Mesendoderm (in vitro differentiated cells): Measurements from ENCODE around the gene TSKU.

ENCODE experiments used
- DNase-seq: peaks from one replicate; pipeline ENCODE4 v3.0.0; 2013
- H2AK5ac ChIP-seq: 2 replicates; pipeline ENCODE4 v1.6.1; 2013; ENCODE audit warnings: low read length, inconsistent platforms
- H2BK120ac ChIP-seq: 2 replicates; pipeline ENCODE4 v1.6.1; 2013; ENCODE audit warnings: low read depth, mild to moderate bottlenecking, low read length, moderate library complexity, mixed read lengths
- H2BK15ac ChIP-seq: replicated peaks from 2 replicates; pipeline ENCODE4 v1.6.1; 2013; ENCODE audit warnings: low read depth, mild to moderate bottlenecking, moderate library complexity
- H2BK5ac ChIP-seq: 2 replicates; pipeline ENCODE4 v1.6.1; 2013; ENCODE audit warnings: low read length, inconsistent platforms
- H3K18ac ChIP-seq: 2 replicates; pipeline ENCODE4 v1.6.1; 2013; ENCODE audit warnings: mild to moderate bottlenecking, low read length, mixed read lengths
- H3K23ac ChIP-seq: one replicate; pipeline ENCODE4 v1.6.1; 2013; ENCODE audit warnings: low read length
- H3K27ac ChIP-seq: 2 replicates; pipeline ENCODE4 v1.5.1; 2013; ENCODE audit warnings: low read depth, mild to moderate bottlenecking, inconsistent platforms, low read length, moderate library complexity
- H3K27me3 ChIP-seq: 2 replicates; pipeline ENCODE4 v1.6.1; 2013; ENCODE audit warnings: low read length, control low read depth, mild to moderate bottlenecking, inconsistent platforms; ENCODE audit not compliant: insufficient read depth, poor library complexity
- H3K36me3 ChIP-seq: 2 replicates; pipeline ENCODE4 v1.6.1; 2013; ENCODE audit warnings: low read length, inconsistent platforms; ENCODE audit not compliant: control insufficient read depth, insufficient read depth
- H3K4ac ChIP-seq: one replicate; pipeline ENCODE4 v1.6.1; 2013; ENCODE audit warnings: low read depth, mild to moderate bottlenecking, low read length, moderate library complexity
- H3K4me1 ChIP-seq: 2 replicates; pipeline ENCODE4 v1.6.1; 2013; ENCODE audit warnings: low read depth, low read length, inconsistent platforms; ENCODE audit not compliant: control insufficient read depth
- H3K4me2 ChIP-seq: 2 replicates; pipeline ENCODE4 v1.6.1; 2013; ENCODE audit warnings: low read length
- H3K4me3 ChIP-seq: 2 replicates; pipeline ENCODE4 v1.5.1; 2013; ENCODE audit warnings: mild to moderate bottlenecking, low read length
- H3K56ac ChIP-seq: one replicate; pipeline ENCODE4 v1.6.1; 2013; ENCODE audit warnings: low read length
- H3K79me1 ChIP-seq: 2 replicates; pipeline ENCODE4 v1.6.1; 2013; ENCODE audit warnings: low read length, inconsistent platforms
- H3K79me2 ChIP-seq: 2 replicates; pipeline ENCODE4 v1.6.1; 2013; ENCODE audit warnings: mild to moderate bottlenecking, low read length; ENCODE audit not compliant: control insufficient read depth, insufficient read depth
- H3K9ac ChIP-seq: 2 replicates; pipeline ENCODE4 v1.6.1; 2013; ENCODE audit warnings: low read length, inconsistent platforms
- H4K5ac ChIP-seq: one replicate; pipeline ENCODE4 v1.6.1; 2013; ENCODE audit warnings: low read length
- H4K8ac ChIP-seq: one replicate; pipeline ENCODE4 v1.6.1; 2013; ENCODE audit warnings: low read depth, mild to moderate bottlenecking, control low read depth, low read length, moderate library complexity
- WGBS: extraction: QIAGEN DNeasy Blood & Tissue Kit; methylation state at CpG from one replicate; pipeline ENCODE4 v1.1.7; 2013; ENCODE audit warnings: low lambda C conversion rate, missing lambda C conversion rate; ENCODE audit not compliant: insufficient coverage; ENCODE audit errors: extremely low coverage; 5-methylcytosine and 5-hydroxymethylcytosine counted together

The TSKU gene

GRCh38 chr11:76776472-76776871 lies 6.7 kb upstream of the TSKU start:
- H3K4me2 ChIP-seq = no peak overlapping the region
- H3K79me1 ChIP-seq = no peaks in the 10 kb centered on the region
- no peak for DNase-seq
- no peak overlapping the region for H4K5ac ChIP-seq
- H3K18ac ChIP-seq = no peak overlapping the region
- no peaks in the 10 kb centered on the region for H3K36me3 ChIP-seq
- H4K8ac ChIP-seq = no peak overlapping the region
- no peak overlapping the region for H2BK15ac ChIP-seq
- H3K4ac ChIP-seq = no peak overlapping the region
- no peak overlapping the region for H3K56ac ChIP-seq
- peaks cover 24% of the 10 kb centered on the region for H3K4me1 ChIP-seq
- WGBS = no CpG with 5 or more reads among the region's 3 CpGs
- no peak overlapping the region for H3K9ac ChIP-seq
- no peak overlapping the region for H2BK120ac ChIP-seq
- H3K4me3 ChIP-seq = no peak overlapping the region
- H3K23ac ChIP-seq = no peak overlapping the region
- no peaks in the 10 kb centered on the region for H3K79me2 ChIP-seq
- H2BK5ac ChIP-seq = no peak overlapping the region
- no peak overlapping the region for H2AK5ac ChIP-seq
- H3K27me3 ChIP-seq = no peaks in the 10 kb centered on the region
- H3K27ac ChIP-seq = no peak overlapping the region

GRCh38 chr11:76777305-76777704 lies 5.9 kb upstream of the TSKU start:
- no peak for DNase-seq
- H3K9ac ChIP-seq = no peak overlapping the region

GRCh38 chr11:76777876-76778275 lies 5.3 kb upstream of the TSKU start:
- no peak overlapping the region for H3K23ac ChIP-seq
- no peak overlapping the region for H2AK5ac ChIP-seq
- no peak overlapping the region for H3K18ac ChIP-seq
- H3K9ac ChIP-seq = no peak overlapping the region
- DNase-seq = no peak
- H3K36me3 ChIP-seq = no peaks in the 10 kb centered on the region
- no peak overlapping the region for H3K4ac ChIP-seq
- H3K27me3 ChIP-seq = no peaks in the 10 kb centered on the region
- no peak overlapping the region for H2BK5ac ChIP-seq
- H3K79me1 ChIP-seq = peaks cover 2% of the 10 kb centered on the region
- no peak overlapping the region for H3K4me2 ChIP-seq
- H3K4me1 ChIP-seq = peaks cover 18% of the 10 kb centered on the region
- WGBS = no CpG with 5 or more reads among the region's 2 CpGs
- H4K8ac ChIP-seq = no peak overlapping the region
- no peak overlapping the region for H3K56ac ChIP-seq
- no peak overlapping the region for H4K5ac ChIP-seq
- no peak overlapping the region for H2BK15ac ChIP-seq
- no peak overlapping the region for H3K4me3 ChIP-seq
- H3K27ac ChIP-seq = no peak overlapping the region
- peaks cover 4% of the 10 kb centered on the region for H3K79me2 ChIP-seq
- H2BK120ac ChIP-seq = no peak overlapping the region

More at GRCh38 chr11:76777305-76777704, 5.9 kb upstream of the TSKU start:
- Histone ChIP-seq H3K23ac (no peak overlapping the region), H3K27ac (no peak overlapping the region), H2BK120ac (no peak overlapping the region), H3K4me2 (no peak overlapping the region), H2AK5ac (no peak overlapping the region), H2BK5ac (no peak overlapping the region), H4K5ac (no peak overlapping the region), H3K79me2 (peaks cover 4% of the 10 kb centered on the region), H3K27me3 (no peaks in the 10 kb centered on the region), H2BK15ac (no peak overlapping the region), H3K56ac (no peak overlapping the region), H3K4ac (no peak overlapping the region), H4K8ac (no peak overlapping the region), H3K18ac (no peak overlapping the region), H3K79me1 (peaks cover 2% of the 10 kb centered on the region), H3K4me3 (no peak overlapping the region), H3K36me3 (no peaks in the 10 kb centered on the region), H3K4me1 (peaks cover 23% of the 10 kb centered on the region)

- H3K18ac ChIP-seq = no peak overlapping the region
- H3K36me3 ChIP-seq = no peaks in the 10 kb centered on the region
- H3K4ac ChIP-seq = no peak overlapping the region
- no peak overlapping the region for H4K5ac ChIP-seq
- no peak overlapping the region for H3K4me2 ChIP-seq
- H3K27ac ChIP-seq = no peak overlapping the region
- peaks cover 8% of the 10 kb centered on the region for H3K79me2 ChIP-seq
- no peak overlapping the region for H3K9ac ChIP-seq
- no peak for DNase-seq
- H3K4me1 ChIP-seq = peaks cover 14% of the 10 kb centered on the region
- WGBS = no CpG with 5 or more reads among the region's 3 CpGs
- H2AK5ac ChIP-seq = no peak overlapping the region
- no peak overlapping the region for H2BK120ac ChIP-seq
- H3K27me3 ChIP-seq = no peaks in the 10 kb centered on the region
- no peak overlapping the region for H2BK5ac ChIP-seq
- no peak overlapping the region for H3K56ac ChIP-seq
- H2BK15ac ChIP-seq = no peak overlapping the region
- H3K4me3 ChIP-seq = no peak overlapping the region
- H3K79me1 ChIP-seq = peaks cover 2% of the 10 kb centered on the region
- H3K23ac ChIP-seq = no peak overlapping the region
- H4K8ac ChIP-seq = no peak overlapping the region
Observed at GRCh38 chr11:76778874-76779273, 4.3 kb upstream of the TSKU start.

- peak overlapping the region; percentile 97 for H3K18ac ChIP-seq
- peak; percentile 76 for DNase-seq
- H3K27ac ChIP-seq = peak overlapping the region; percentile 79
- H2BK5ac ChIP-seq = peak overlapping the region; percentile 22
- H3K4me3 ChIP-seq = no peak overlapping the region
- H3K23ac ChIP-seq = no peak overlapping the region
- H4K8ac ChIP-seq = no peak overlapping the region
- H3K9ac ChIP-seq = peak overlapping the region; percentile 89
- peak overlapping the region; percentile 24 for H2AK5ac ChIP-seq
- no peaks in the 10 kb centered on the region for H3K27me3 ChIP-seq
- H2BK15ac ChIP-seq = no peak overlapping the region
- H3K79me2 ChIP-seq = peaks cover 31% of the 10 kb centered on the region
- WGBS = no CpG with 5 or more reads among the region's 8 CpGs
- peak overlapping the region; percentile 91 for H3K56ac ChIP-seq
- peak overlapping the region; percentile 75 for H3K4me2 ChIP-seq
- H2BK120ac ChIP-seq = peak overlapping the region; percentile 19
- H3K79me1 ChIP-seq = peaks cover 2% of the 10 kb centered on the region
- peaks cover 21% of the 10 kb centered on the region for H3K4me1 ChIP-seq
- no peaks in the 10 kb centered on the region for H3K36me3 ChIP-seq
- H4K5ac ChIP-seq = no peak overlapping the region
- peak overlapping the region; percentile 90 for H3K4ac ChIP-seq
Observed at GRCh38 chr11:76781046-76781801, 1.9 kb upstream of the TSKU start.
